NCI-H128 (cell line): ENCODE measurements around the gene ARID3B.

Experiments
- DNase-seq: peaks from one replicate; lab custom pipeline; 2025; ENCODE audit not compliant: unreplicated experiment; lab: John Stamatoyannopoulos, UW

ARID3B gene

GRCh38 chr15:74603026-74603788 is 62.2 kb downstream of the ARID3B start:
- no peak for DNase-seq

- no peak for DNase-seq
Measured at GRCh38 chr15:74603789-74604705, 63.0 kb downstream of the ARID3B start.

- DNase-seq: no peak
Measured at GRCh38 chr15:74604983-74605794, 64.2 kb downstream of the ARID3B start.

- no peak for DNase-seq
Measured at GRCh38 chr15:74605795-74606150, 64.8 kb downstream of the ARID3B start.

GRCh38 chr15:74608786-74609185 is 67.8 kb downstream of the ARID3B start:
- no peak for DNase-seq

- no peak for DNase-seq
Measured at GRCh38 chr15:74609938-74610301, 68.9 kb downstream of the ARID3B start.

- no peak for DNase-seq
Measured at GRCh38 chr15:74610302-74610951, 69.4 kb downstream of the ARID3B start.

GRCh38 chr15:74611341-74611740 is 70.3 kb downstream of the ARID3B start:
- DNase-seq: no peak

GRCh38 chr15:74611834-74612233 is 70.8 kb downstream of the ARID3B start:
- DNase-seq: no peak

GRCh38 chr15:74612677-74613076 is 71.7 kb downstream of the ARID3B start:
- DNase-seq: no peak

GRCh38 chr15:74613089-74613952 is 72.3 kb downstream of the ARID3B start:
- no peak for DNase-seq

GRCh38 chr15:74613953-74614743 is 73.1 kb downstream of the ARID3B start:
- DNase-seq: no peak

GRCh38 chr15:74614744-74615507 is 73.9 kb downstream of the ARID3B start:
- peak; percentile 35 for DNase-seq

- DNase-seq: peak; percentile 85
Measured at GRCh38 chr15:74615508-74616365, 74.7 kb downstream of the ARID3B start, which contains the start of gene CLK3. Gene CLK3 (plus strand): TSS chr15:74615836. CDS start chr15:74619197, 3,361 bp downstream.

GRCh38 chr15:74616366-74616939 is 75.4 kb downstream of the ARID3B start:
- DNase-seq: no peak

GRCh38 chr15:74616996-74617395 is 76.0 kb downstream of the ARID3B start:
- DNase-seq: no peak
